Measurements from ENCODE around the gene PLXND1.

DNA sequence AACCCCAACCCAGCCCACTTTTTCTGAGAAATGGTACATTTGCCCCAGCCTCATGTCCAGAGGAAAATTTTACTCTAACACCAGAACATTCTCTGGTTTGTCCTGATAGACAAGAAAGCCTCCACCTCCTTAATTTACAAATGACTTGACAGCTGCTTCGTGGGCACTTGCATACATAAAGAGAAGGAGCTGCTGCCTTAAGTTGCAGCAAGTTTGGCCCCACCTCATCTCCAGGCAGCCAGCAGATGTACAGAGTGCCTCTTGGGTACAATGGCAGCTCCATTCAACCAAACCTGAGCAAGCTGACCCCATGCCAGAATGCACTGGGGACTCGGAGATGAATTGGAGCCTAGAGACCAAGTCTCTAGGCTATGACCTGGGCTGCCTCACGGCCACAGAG, 69.7 kb downstream of the PLXND1 start:
- no peak for TF ChIP-seq SUZ12 (IDR thresholded peaks at IDR 0.05; ENCODE audit: extremely low read depth, insufficient read depth, insufficient read length)
- TF ChIP-seq YY1 (IDR thresholded peaks at IDR 0.05; ENCODE audit: insufficient read depth, insufficient read length), result no peak
- TF ChIP-seq ZNF274 (IDR thresholded peaks at IDR 0.05; ENCODE audit: low read depth, low read length), result no peak

Measured in NT2/D1 (cell line).